RWPE1 (cell line): Measurements from ENCODE around the gene CETN2.

Experiments used
- CTCF ChIA-PET: fragments of 350-600 bp; sonication (Branson Sonifier 250); formaldehyde crosslinking; extraction: SDS; loops from one replicate; lab custom pipeline; 2021; lab: Yijun Ruan, JAX
- POLR2A ChIA-PET: fragments of 400-600 bp; formaldehyde crosslinking; extraction: SDS; loops from one replicate; lab custom pipeline; 2020; ENCODE audit warnings: antibody characterized with exemption; ENCODE audit not compliant: low non-redundant PET; lab: Yijun Ruan, JAX
- DNase-seq: peaks from one replicate; pipeline ENCODE4 v3.0.0; 2012; ENCODE audit warnings: low spot score
- H3K27ac ChIP-seq: fragments of 450-650 bp; 2 replicates; pipeline ENCODE4 v1.5.1; 2017
- CTCF ChIP-seq: fragments of 450-650 bp; conservative IDR thresholded peaks from 2 replicates; pipeline ENCODE4 v1.5.1; 2017; ENCODE audit warnings: low read depth, mild to moderate bottlenecking

Gene CETN2

GRCh38 chrX:152830312-152831305 is at the start of gene CETN2, which contains the start of gene NSDHL:
CETN2 (minus strand) TSS chrX:152830757; CDS start chrX:152830710, 47 bp downstream.
NSDHL (plus strand) TSS chrX:152831063; CDS start chrX:152846325, 15,262 bp downstream.
- ChIA-PET POLR2A (no interaction called here), CTCF (interaction anchor here (1.2 kb wide), 1 partner anchor 10 kb away, joined by 3 read pairs; no protein-coding TSS in a partner anchor)
- peak within 1 kb of the TSS; percentile 64 for H3K27ac ChIP-seq
- DNase-seq = peak; percentile 97
- no peak for TF ChIP-seq CTCF

- peak; percentile 40 for DNase-seq
- ChIA-PET POLR2A (no interaction called here), CTCF (interaction anchor here (1.2 kb wide), 1 partner anchor 16 kb away, joined by 5 read pairs; no protein-coding TSS in a partner anchor)
- peak overlapping the region; percentile 85 for H3K27ac ChIP-seq
- no peak for TF ChIP-seq CTCF
These were observed 48.6 kb upstream of the CETN2 start for GRCh38 chrX:152878976-152879755.

- H3K27ac ChIP-seq = peak overlapping the region; percentile 85
- ChIA-PET CTCF (interaction anchor here (0.6 to 0.8 kb wide), 3 partner anchors 16 to 36 kb away, joined by 3 to 4 read pairs (median 4); no protein-coding TSS in a partner anchor), POLR2A (no interaction called here)
- no peak for TF ChIP-seq CTCF
- peak; percentile 26 for DNase-seq
These were observed 46.6 kb upstream of the CETN2 start for GRCh38 chrX:152876931-152877840.

- no peak for DNase-seq
- CTCF ChIA-PET = interaction anchor here (0.7 kb wide), 1 partner anchor 1146 kb away, joined by 3 read pairs; no protein-coding TSS in a partner anchor
- no peak overlapping the region for H3K27ac ChIP-seq
- POLR2A ChIA-PET = no interaction called here
- TF ChIP-seq CTCF = no peak
These were observed 42.8 kb upstream of the CETN2 start for GRCh38 chrX:152873361-152873760.

GRCh38 chrX:152872522-152872921 is 42.0 kb upstream of the CETN2 start:
- CTCF ChIA-PET = no interaction called here
- H3K27ac ChIP-seq = no peak overlapping the region
- POLR2A ChIA-PET = interaction anchor here (0.6 kb wide), 1 partner anchor 1976 kb away, joined by 11 read pairs; no protein-coding TSS in a partner anchor
- no peak for TF ChIP-seq CTCF
- DNase-seq = no peak
